ENCODE data around the gene GSKIP.

GSKIP gene

GRCh38 chr14:96409701-96410100 lies 46.4 kb downstream of the GSKIP start:
- no peak for TF ChIP-seq CTCF (IDR thresholded peaks at IDR 0.05; ENCODE audit: insufficient read depth, low read length, poor library complexity, severe bottlenecking)
- H3K27me3 ChIP-seq (replicated peaks; ENCODE audit: control insufficient read depth, insufficient read depth, low read length): no peaks in the 10 kb centered on the region
- no peak for DNase-seq (ENCODE audit: extremely low read depth, insufficient read length)
- H3K4me3 ChIP-seq (replicated peaks; ENCODE audit: low read depth, low read length): no peak overlapping the region
- H3K36me3 ChIP-seq (ENCODE audit: control insufficient read depth, insufficient read depth, low read length): no peaks in the 10 kb centered on the region

GRCh38 chr14:96410119-96410518 lies 46.8 kb downstream of the GSKIP start:
- Histone ChIP-seq H3K4me3 (replicated peaks; ENCODE audit: low read depth, low read length) (no peak overlapping the region), H3K27me3 (replicated peaks; ENCODE audit: control insufficient read depth, insufficient read depth, low read length) (no peaks in the 10 kb centered on the region), H3K36me3 (ENCODE audit: control insufficient read depth, insufficient read depth, low read length) (no peaks in the 10 kb centered on the region)
- no peak for TF ChIP-seq CTCF (IDR thresholded peaks at IDR 0.05; ENCODE audit: insufficient read depth, low read length, poor library complexity, severe bottlenecking)
- no peak for DNase-seq (ENCODE audit: extremely low read depth, insufficient read length)

GRCh38 chr14:96413526-96413925 lies 50.2 kb downstream of the GSKIP start:
- TF ChIP-seq CTCF (IDR thresholded peaks at IDR 0.05; ENCODE audit: insufficient read depth, low read length, poor library complexity, severe bottlenecking): no peak
- Histone ChIP-seq H3K27me3 (replicated peaks; ENCODE audit: control insufficient read depth, insufficient read depth, low read length) (no peaks in the 10 kb centered on the region), H3K36me3 (ENCODE audit: control insufficient read depth, insufficient read depth, low read length) (no peaks in the 10 kb centered on the region), H3K4me3 (replicated peaks; ENCODE audit: low read depth, low read length) (no peak overlapping the region)
- no peak for DNase-seq (ENCODE audit: extremely low read depth, insufficient read length)

- Histone ChIP-seq H3K36me3 (ENCODE audit: control insufficient read depth, insufficient read depth, low read length) (no peaks in the 10 kb centered on the region), H3K27me3 (replicated peaks; ENCODE audit: control insufficient read depth, insufficient read depth, low read length) (no peaks in the 10 kb centered on the region), H3K4me3 (replicated peaks; ENCODE audit: low read depth, low read length) (no peak overlapping the region)
- no peak for TF ChIP-seq CTCF (IDR thresholded peaks at IDR 0.05; ENCODE audit: insufficient read depth, low read length, poor library complexity, severe bottlenecking)
- no peak for DNase-seq (ENCODE audit: extremely low read depth, insufficient read length)
Measured at GRCh38 chr14:96415559-96415958, 52.2 kb downstream of the GSKIP start.

- Histone ChIP-seq H3K4me3 (replicated peaks; ENCODE audit: low read depth, low read length) (no peak overlapping the region), H3K36me3 (ENCODE audit: control insufficient read depth, insufficient read depth, low read length) (no peaks in the 10 kb centered on the region), H3K27me3 (replicated peaks; ENCODE audit: control insufficient read depth, insufficient read depth, low read length) (no peaks in the 10 kb centered on the region)
- no peak for TF ChIP-seq CTCF (IDR thresholded peaks at IDR 0.05; ENCODE audit: insufficient read depth, low read length, poor library complexity, severe bottlenecking)
- no peak for DNase-seq (ENCODE audit: extremely low read depth, insufficient read length)
Measured at GRCh38 chr14:96416292-96416691, 53.0 kb downstream of the GSKIP start.

- no peak overlapping the region for H3K4me3 ChIP-seq (replicated peaks; ENCODE audit: low read depth, low read length)
- no peaks in the 10 kb centered on the region for H3K36me3 ChIP-seq (ENCODE audit: control insufficient read depth, insufficient read depth, low read length)
- no peak for TF ChIP-seq CTCF (IDR thresholded peaks at IDR 0.05; ENCODE audit: insufficient read depth, low read length, poor library complexity, severe bottlenecking)
- DNase-seq (ENCODE audit: extremely low read depth, insufficient read length): no peak
- no peaks in the 10 kb centered on the region for H3K27me3 ChIP-seq (replicated peaks; ENCODE audit: control insufficient read depth, insufficient read depth, low read length)
Measured at GRCh38 chr14:96417254-96417653, 53.9 kb downstream of the GSKIP start.
